Panc1 (cell line): Measurements from ENCODE around the gene RAB3GAP2. TPM values are rescaled to one million over a fixed set of nuclear protein-coding genes. Genes with fewer than 3 reads are reported as not detected.

ENCODE experiments used
- ATAC-seq: fragments of 200-7000 bp; cut with Tn5 transposase; 2 replicates; pipeline ENCODE4 v1.9.1; 2020; ENCODE audit warnings: mild to moderate bottlenecking, moderate library complexity
- BruUV-seq: library from RNA; stranded (reverse); fragments of 400-500 nt; replicated peaks from 2 replicates; lab custom pipeline; 2021; lab: Mats Ljungman, UMichigan
- CTCF ChIA-PET: fragments of 300-600 bp; sonication (Branson Sonifier 250); formaldehyde crosslinking; loops from one replicate; lab custom pipeline; 2022; ENCODE audit warnings: antibody characterized with exemption; lab: Charles Lee
- POLR2A ChIA-PET: fragments of 300-600 bp; sonication (Branson Sonifier 250); formaldehyde crosslinking; loops from one replicate; lab custom pipeline; 2022; ENCODE audit warnings: antibody characterized with exemption; lab: Charles Lee
- DNase-seq: peaks from one replicate; pipeline ENCODE4 v3.0.0-alpha.2; 2010; ENCODE audit warnings: low read depth, low spot score
- H3K27ac ChIP-seq: 2 replicates; pipeline ENCODE4 v1.5.1; 2011; ENCODE audit warnings: mild to moderate bottlenecking, low read length, inconsistent platforms
- H3K27me3 ChIP-seq: fragments of 200-500 bp; sonication (Bioruptor generic); 2 replicates; pipeline ENCODE4 v1.6.0; 2014; ENCODE audit warnings: low read length, inconsistent platforms; ENCODE audit not compliant: control insufficient read depth, insufficient read depth
- H3K36me3 ChIP-seq: fragments of 200-500 bp; sonication (Bioruptor generic); 2 replicates; pipeline ENCODE4 v1.5.1; 2014; ENCODE audit warnings: inconsistent platforms, mild to moderate bottlenecking, low read length, moderate library complexity; ENCODE audit not compliant: control insufficient read depth, insufficient read depth
- H3K4me1 ChIP-seq: 2 replicates; pipeline ENCODE4 v1.5.1; 2011; ENCODE audit warnings: inconsistent platforms, mild to moderate bottlenecking, low read length, moderate library complexity; ENCODE audit not compliant: control insufficient read depth, insufficient read depth
- H3K4me3 ChIP-seq, 2 experiments: 2 replicates each; pipeline ENCODE4 v1.5.1; 2011 to 2012; ENCODE audit warnings: low read depth in 2 of 2, low read length in 2 of 2, mild to moderate bottlenecking in 2 of 2, inconsistent platforms in 1 of 2, moderate library complexity in 1 of 2
- H3K9me3 ChIP-seq: fragments of 200-500 bp; sonication (Bioruptor generic); 2 replicates; pipeline ENCODE4 v1.5.1; 2014; ENCODE audit warnings: low read depth, mild to moderate bottlenecking, inconsistent platforms, low read length, moderate library complexity; ENCODE audit not compliant: control insufficient read depth, insufficient read depth
- POLR2AphosphoS5 ChIP-seq: IDR thresholded peaks from 2 replicates; pipeline ENCODE4 v1.6.1; 2012; ENCODE audit warnings: mild to moderate bottlenecking, low read depth, low read length, moderate library complexity
- SIN3A ChIP-seq: IDR thresholded peaks from 2 replicates; pipeline ENCODE4 v1.6.1; 2012; ENCODE audit warnings: low read depth, mild to moderate bottlenecking, low read length, moderate library complexity, borderline replicate concordance; ENCODE audit not compliant: insufficient read depth
- TCF7L2 ChIP-seq: IDR thresholded peaks from 2 replicates; pipeline ENCODE4 v1.6.1; 2011; ENCODE audit warnings: mild to moderate bottlenecking, low read depth, low read length, inconsistent platforms
- in situ Hi-C: cut with HindIII; loops from 2 replicates; pipeline ENCODE4 v1.10.0; 2016; ENCODE audit warnings: low sequenced_read_pairs, low pct_unique_long_range_greater_than_20kb
- intact Hi-C: fragments of 100-400 bp; cut with micrococcal nuclease; formaldehyde crosslinking; loops from one replicate; pipeline ENCODE4 v1.10.0; 2022; ENCODE audit not compliant: unreplicated experiment
- total RNA-seq: library from RNA; stranded (reverse); gene quantifications from one replicate; pipeline ENCODE4 v1.2.1, GENCODE V29; 2021; ENCODE audit not compliant: unreplicated experiment
- TF ChIP-seq, protein P1 (sequence below), 2 experiments: IDR thresholded peaks; 2 replicates each; pipeline ENCODE4 v1.6.1; 2011 to 2012; ENCODE audit warnings: low read depth in 2 of 2, control low read depth in 1 of 2, low read length in 1 of 2, mild to moderate bottlenecking in 1 of 2, moderate library complexity in 1 of 2; ENCODE audit not compliant: insufficient read depth in 1 of 2
- TF ChIP-seq, protein P2 (sequence below): fragments of 450-650 bp; IDR thresholded peaks from 2 replicates; pipeline ENCODE4 v1.5.1; 2017; ENCODE audit warnings: mild to moderate bottlenecking

Gene RAB3GAP2
- total RNA-seq, 1 experiment from 2014 or later: 39.0 TPM

DNA sequence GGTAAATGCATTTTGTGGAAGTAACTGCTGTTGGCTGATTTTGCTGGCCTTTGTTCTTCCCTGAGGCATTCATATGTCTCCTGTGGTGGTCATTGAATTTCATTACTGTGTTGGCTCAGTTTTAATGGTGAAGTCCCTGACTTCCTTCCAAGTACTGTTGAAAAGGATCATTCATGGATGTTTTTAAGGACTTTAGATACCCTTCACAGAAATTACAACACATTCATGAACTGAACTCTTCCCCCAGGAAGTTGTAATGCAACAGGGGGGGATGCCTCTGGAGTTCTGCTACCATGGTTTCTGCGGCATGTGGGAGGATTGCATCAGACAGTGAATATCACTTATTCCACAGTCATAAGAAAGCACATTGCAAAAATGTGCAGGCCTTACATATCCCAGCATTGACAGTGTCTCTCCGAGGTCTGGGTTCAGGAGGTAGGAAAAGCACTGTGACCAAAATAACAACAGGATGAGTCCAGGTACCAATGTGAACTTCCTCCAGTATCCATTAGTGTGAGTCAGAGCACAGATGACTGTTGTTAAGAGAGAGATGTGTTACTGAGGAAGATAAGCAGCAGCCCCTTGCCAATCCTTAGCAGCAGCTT is 2.1 kb upstream of the RAB3GAP2 start:
- TF ChIP-seq TCF7L2 (no peak), POLR2AphosphoS5 (no peak)
- Histone ChIP-seq H3K27me3 (peaks cover 10% of the 10 kb centered on the region), H3K9me3 (no peaks in the 10 kb centered on the region), H3K27ac (no peak overlapping the region), H3K4me3 (no peak overlapping the region), H3K36me3 (peaks cover 2% of the 10 kb centered on the region; the same call in 1 of the 2 replicates), H3K4me1 (peaks cover 18% of the 10 kb centered on the region)
- DNase-seq (no peak), ATAC-seq (no peak)
- in situ Hi-C loops: no loop called here
- ChIA-PET CTCF (no interaction called here), POLR2A (no interaction called here)
- no TSS peak for BruUV-seq
- intact Hi-C loops: no loop called here

- ChIA-PET CTCF (interaction anchor here (0.6 to 1.2 kb wide), 3 partner anchors 18 to 460 kb away, joined by 4 to 7 read pairs (median 4); no protein-coding TSS in a partner anchor), POLR2A (interaction anchor here (0.5 kb wide), 1 partner anchor 38 kb away, joined by 3 read pairs; no protein-coding TSS in a partner anchor)
- ATAC-seq (no peak), DNase-seq (no peak)
- Histone ChIP-seq H3K36me3 (peaks cover 2% of the 10 kb centered on the region), H3K27me3 (peaks cover 2% of the 10 kb centered on the region; the same call in 1 of the 2 replicates), H3K9me3 (no peaks in the 10 kb centered on the region), H3K27ac (peak overlapping the region; percentile 93), H3K4me1 (peaks cover 18% of the 10 kb centered on the region), H3K4me3 (peak overlapping the region; percentile 88 to 96)
- TF ChIP-seq SIN3A (no peak), TCF7L2 (no peak), POLR2AphosphoS5 (no peak)
- TF ChIP-seq, protein P1, sequence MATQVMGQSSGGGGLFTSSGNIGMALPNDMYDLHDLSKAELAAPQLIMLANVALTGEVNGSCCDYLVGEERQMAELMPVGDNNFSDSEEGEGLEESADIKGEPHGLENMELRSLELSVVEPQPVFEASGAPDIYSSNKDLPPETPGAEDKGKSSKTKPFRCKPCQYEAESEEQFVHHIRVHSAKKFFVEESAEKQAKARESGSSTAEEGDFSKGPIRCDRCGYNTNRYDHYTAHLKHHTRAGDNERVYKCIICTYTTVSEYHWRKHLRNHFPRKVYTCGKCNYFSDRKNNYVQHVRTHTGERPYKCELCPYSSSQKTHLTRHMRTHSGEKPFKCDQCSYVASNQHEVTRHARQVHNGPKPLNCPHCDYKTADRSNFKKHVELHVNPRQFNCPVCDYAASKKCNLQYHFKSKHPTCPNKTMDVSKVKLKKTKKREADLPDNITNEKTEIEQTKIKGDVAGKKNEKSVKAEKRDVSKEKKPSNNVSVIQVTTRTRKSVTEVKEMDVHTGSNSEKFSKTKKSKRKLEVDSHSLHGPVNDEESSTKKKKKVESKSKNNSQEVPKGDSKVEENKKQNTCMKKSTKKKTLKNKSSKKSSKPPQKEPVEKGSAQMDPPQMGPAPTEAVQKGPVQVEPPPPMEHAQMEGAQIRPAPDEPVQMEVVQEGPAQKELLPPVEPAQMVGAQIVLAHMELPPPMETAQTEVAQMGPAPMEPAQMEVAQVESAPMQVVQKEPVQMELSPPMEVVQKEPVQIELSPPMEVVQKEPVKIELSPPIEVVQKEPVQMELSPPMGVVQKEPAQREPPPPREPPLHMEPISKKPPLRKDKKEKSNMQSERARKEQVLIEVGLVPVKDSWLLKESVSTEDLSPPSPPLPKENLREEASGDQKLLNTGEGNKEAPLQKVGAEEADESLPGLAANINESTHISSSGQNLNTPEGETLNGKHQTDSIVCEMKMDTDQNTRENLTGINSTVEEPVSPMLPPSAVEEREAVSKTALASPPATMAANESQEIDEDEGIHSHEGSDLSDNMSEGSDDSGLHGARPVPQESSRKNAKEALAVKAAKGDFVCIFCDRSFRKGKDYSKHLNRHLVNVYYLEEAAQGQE (IDR thresholded peaks at IDR 0.05; ENCODE audit: insufficient read depth in 1 of 2, low read depth in 2 of 2, low read length in 1 of 2): no peak
- TF ChIP-seq, protein P2, sequence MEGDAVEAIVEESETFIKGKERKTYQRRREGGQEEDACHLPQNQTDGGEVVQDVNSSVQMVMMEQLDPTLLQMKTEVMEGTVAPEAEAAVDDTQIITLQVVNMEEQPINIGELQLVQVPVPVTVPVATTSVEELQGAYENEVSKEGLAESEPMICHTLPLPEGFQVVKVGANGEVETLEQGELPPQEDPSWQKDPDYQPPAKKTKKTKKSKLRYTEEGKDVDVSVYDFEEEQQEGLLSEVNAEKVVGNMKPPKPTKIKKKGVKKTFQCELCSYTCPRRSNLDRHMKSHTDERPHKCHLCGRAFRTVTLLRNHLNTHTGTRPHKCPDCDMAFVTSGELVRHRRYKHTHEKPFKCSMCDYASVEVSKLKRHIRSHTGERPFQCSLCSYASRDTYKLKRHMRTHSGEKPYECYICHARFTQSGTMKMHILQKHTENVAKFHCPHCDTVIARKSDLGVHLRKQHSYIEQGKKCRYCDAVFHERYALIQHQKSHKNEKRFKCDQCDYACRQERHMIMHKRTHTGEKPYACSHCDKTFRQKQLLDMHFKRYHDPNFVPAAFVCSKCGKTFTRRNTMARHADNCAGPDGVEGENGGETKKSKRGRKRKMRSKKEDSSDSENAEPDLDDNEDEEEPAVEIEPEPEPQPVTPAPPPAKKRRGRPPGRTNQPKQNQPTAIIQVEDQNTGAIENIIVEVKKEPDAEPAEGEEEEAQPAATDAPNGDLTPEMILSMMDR: no peak
- in situ Hi-C loops (no loop called here), intact Hi-C loops (no loop called here)
- BruUV-seq: no TSS peak
Observed at GRCh38 chr1:220272841-220273090, 513 bp upstream of the RAB3GAP2 start.

DNA sequence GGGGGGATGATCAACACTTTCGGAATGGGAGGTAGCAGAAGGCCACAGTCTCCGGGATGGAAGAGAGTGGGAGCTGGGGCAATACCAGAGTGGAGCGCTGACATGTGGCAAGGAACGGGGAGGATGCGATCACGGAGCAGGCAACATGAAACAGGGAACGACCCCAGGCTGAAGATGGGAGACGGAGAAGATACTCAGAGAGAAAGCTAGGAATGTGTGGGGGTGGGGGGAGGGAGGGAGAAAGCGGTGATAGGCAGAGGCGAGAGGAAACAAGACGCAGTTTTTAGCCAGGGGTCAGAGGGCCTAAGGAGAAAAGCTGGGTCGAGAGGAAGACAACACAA is 577 bp downstream of the RAB3GAP2 start:
- ATAC-seq (0 out of 2 replicates have a peak, but pooled peaks have one; percentile 6), DNase-seq (no peak)
- Histone ChIP-seq H3K9me3 (no peaks in the 10 kb centered on the region), H3K4me1 (peaks cover 18% of the 10 kb centered on the region), H3K27me3 (peaks cover 2% of the 10 kb centered on the region; the same call in 1 of the 2 replicates), H3K4me3 (peak overlapping the region; percentile 88 to 96), H3K27ac (peak overlapping the region; percentile 93), H3K36me3 (peaks cover 2% of the 10 kb centered on the region)
- intact Hi-C loops: no loop called here
- ChIA-PET POLR2A (no interaction called here), CTCF (interaction anchor here (1.0 to 1.4 kb wide), 3 partner anchors 19 to 461 kb away, joined by 4 read pairs; no protein-coding TSS in a partner anchor)
- in situ Hi-C loops: no loop called here
- no peak for TF ChIP-seq TCF7L2
- TF ChIP-seq, protein P1 (IDR thresholded peaks at IDR 0.05; ENCODE audit: insufficient read depth in 1 of 2, low read depth in 2 of 2, low read length in 1 of 2): no peak
- TF ChIP-seq, protein P2: no peak
- TF ChIP-seq SIN3A: no peak
- no peak for TF ChIP-seq POLR2AphosphoS5
- BruUV-seq: no TSS peak
